ENCODE data around the gene ATRN.
A peak's percentile ranks its signal among the peaks of the same experiment; 100 is the strongest.
"Not testable (repeated sequence)": the region's sequence is repeated elsewhere in the genome, so short reads cannot be mapped to it uniquely, and the experiment has no call there.

Gene ATRN

DNA sequence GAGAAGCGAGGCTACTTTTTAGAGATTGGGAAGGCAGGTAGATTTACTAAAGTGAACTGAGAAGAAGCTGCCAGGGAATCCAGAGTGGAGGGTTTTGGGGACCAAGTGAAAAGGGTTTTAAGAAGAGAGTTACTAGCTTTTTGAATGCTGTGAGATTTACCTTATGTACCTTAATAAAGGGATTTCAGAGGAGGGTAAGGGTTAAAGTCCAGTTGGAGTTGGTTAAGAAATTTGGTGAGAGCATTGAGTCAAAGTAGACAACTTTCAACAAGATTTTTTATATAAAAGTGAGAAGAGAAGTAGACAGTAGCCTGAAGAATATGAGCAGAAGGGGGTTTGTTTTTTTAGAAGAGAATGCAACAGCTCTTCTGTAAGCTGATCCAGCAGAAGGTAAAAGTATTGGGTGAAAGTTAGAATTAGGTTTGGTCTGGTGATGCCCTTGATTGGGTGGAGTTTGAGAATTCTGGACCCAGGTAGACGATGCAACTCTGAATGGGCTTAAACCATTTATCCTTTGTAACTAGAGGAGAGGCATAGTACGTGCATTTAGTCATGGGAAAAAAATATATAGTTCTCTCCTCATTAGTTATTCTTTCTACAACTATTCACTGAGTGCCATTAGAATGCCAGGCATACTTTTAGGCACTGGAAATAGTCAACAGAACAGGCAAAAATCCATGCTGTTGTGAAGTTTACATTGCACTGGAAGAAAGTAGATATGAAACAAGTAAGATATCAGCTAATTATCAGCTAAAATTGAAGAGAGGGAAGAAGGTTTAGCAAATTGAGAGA, 44.8 kb downstream of the ATRN start:
- DNase-seq (ENCODE audit: low spot score), result no peak

GRCh38 chr20:3521852-3522740, 51.3 kb downstream of the ATRN start:
- no peak for DNase-seq (ENCODE audit: low spot score)

- DNase-seq (ENCODE audit: low spot score), result not testable (repeated sequence)
Measured at GRCh38 chr20:3524696-3525095, 53.9 kb downstream of the ATRN start.

- no peak for DNase-seq (ENCODE audit: low spot score)
Measured at GRCh38 chr20:3532089-3532615, 61.3 kb downstream of the ATRN start.

DNA sequence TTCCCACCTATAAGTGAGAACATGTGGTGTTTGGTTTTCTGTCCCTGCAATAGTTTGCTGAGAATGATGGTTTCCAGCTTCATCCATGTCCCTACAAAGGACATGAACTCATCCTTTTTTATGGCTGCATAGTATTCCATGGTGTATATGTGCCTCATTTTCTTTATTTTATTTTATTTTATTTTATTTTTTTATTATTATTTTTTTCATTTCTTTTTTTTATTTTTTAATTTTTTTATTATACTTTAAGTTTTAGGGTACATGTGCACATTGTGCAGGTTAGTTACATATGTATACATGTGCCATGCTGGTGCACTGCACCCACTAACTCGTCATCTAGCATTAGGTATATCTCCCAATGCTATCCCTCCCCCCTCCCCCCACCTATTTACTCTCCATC, 66.9 kb downstream of the ATRN start:
- DNase-seq (ENCODE audit: low spot score), result not testable (repeated sequence)

DNA sequence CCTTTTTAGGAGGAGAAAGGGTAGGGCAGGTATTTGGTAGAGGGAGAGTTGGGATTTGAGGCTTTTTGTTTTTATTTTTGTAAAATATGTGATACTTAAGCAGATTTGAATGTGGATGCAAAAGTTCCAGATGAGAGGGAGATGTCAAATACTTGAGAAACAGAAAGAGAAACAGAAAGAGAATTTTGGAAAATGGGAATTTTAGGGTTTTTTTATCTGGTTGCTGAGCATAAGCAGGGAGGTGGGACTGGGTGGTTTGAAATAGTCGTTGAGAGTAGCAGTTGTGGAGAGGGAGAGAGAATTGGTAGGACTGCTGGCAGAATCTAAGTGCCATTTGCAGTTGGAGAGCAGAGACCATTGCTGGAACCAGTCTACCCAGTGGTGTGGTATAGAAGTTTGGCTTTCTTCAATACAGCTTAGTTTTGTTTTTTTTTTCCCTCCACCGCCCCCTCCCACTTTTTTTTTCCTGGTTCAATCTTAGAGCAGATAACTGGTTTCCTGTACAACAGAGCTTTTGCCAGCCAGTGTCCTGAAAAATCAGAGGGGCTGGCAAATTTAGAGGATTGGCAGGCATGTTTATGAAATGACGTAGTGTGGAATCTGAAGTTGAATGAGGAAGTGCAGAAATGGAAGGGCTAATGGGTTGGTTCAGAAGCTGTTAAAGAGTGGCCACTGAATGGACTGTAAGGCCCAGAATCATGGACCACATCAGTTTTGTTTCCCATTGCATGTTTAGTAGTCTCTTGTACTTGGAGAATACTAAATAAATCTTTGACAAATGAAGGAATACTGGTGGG, 68.7 kb downstream of the ATRN start:
- DNase-seq (ENCODE audit: low spot score), result no peak

- no peak for DNase-seq (ENCODE audit: low spot score)
Measured at GRCh38 chr20:3541887-3542721, 71.3 kb downstream of the ATRN start.

- DNase-seq (ENCODE audit: low spot score), result no peak
Measured at GRCh38 chr20:3543901-3544507, 73.2 kb downstream of the ATRN start.

DNA sequence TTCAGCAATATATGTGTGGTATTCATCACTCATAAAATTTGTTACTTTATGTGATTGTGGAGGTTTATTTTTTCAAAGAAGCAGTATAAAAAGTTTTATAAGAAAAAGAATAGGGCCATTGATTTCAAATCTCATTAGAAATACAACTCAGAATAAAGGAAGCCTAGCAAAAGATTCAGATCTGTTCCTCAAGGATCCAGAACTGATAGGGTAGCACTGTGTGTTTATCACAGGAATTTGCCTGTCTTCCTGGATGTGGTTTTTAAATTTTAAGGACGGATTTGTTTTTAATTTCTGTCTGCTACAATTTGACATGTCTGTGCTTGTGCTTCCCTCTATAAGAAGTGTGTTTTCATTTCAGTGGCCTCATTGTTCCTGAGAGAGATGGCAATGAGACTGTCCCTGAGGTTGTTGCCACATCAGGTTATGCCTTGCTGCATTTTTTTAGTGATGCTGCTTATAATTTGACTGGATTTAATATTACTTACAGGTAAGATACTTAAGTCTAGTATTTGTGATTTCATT, 74.6 kb downstream of the ATRN start:
- no peak for DNase-seq (ENCODE audit: low spot score)

DNA sequence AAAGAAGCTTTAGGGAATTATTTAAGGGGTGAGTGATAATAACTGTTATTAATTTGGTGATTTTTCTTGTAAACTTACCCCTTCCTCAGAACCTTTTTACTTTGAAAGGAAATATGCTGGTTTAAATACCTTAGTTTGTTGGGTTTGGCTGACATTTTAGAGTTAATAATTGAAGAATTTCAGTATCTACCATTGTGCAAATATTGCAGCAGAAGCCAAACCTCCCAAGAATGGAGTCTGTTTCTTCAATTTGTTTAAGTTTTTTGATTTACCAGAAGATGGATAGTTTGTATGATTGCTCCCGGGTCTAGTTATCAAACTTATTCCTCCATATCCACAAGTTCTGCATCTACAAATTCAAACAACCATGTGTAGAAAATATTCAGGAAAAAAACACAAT, 77.1 kb downstream of the ATRN start:
- DNase-seq (ENCODE audit: low spot score), result peak; percentile 19

DNA sequence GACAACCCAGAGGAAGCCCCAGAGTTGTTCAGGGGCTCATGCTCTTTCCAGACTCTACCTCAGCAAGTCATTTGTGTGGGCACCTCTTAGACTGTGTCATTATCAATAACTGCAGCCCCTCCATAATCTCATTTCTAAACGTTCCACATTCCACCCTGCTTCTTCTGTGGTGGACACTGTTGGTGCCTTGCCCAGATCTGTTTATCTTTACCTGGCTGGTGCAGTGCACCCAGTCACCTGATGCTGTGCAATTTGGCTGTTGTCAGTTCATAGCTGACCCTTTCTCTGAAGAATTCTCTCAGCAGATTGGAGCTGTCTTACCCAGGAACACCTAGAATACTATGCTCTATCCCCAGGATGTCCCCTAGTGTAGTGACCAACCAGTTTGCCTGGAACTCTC, 80.0 kb downstream of the ATRN start:
- no peak for DNase-seq (ENCODE audit: low spot score)

DNA sequence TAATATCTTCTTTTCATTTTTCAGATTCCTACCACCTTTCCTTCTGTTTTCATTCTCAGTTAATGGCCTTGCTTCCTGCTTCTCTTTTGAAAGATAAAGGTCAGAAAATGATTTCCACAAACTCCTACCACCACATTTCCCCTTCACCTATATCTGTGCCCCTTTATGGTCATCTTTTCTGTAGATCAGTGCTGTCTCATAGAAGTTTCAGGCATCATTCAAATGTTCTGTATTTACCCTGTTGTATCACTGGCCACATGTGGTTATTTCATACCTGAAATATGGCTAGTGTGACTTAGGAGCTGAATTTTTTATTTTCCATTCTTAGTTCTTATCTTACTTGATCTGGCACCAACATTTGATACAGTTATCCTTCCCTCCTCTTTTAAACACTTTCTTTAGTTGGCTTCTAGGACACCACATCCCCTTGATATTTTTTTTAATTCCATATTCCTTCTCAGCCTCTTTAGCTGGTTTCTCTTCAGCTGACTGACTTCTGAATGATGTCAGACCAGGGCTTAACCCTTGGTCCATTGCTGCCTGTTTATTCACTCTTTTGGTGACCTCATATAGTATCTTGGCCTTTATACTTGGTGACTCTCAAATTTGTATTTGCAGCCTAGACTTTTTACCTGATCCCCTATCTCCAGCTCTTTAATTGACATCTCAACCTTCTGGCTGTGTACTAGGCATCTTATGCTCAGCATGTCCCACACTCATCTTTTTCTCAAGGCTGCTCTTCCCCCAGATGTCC, 81.0 kb downstream of the ATRN start:
- no peak for DNase-seq (ENCODE audit: low spot score)

GRCh38 chr20:3553663-3554062, 82.8 kb downstream of the ATRN start:
- no peak for DNase-seq (ENCODE audit: low spot score)

GRCh38 chr20:3557237-3557785, 86.5 kb downstream of the ATRN start:
- no peak for DNase-seq (ENCODE audit: low spot score)

- no peak for DNase-seq (ENCODE audit: low spot score)
Measured at GRCh38 chr20:3559231-3559630, 88.4 kb downstream of the ATRN start.

- DNase-seq (ENCODE audit: low spot score), result no peak
Measured at GRCh38 chr20:3559637-3560036, 88.8 kb downstream of the ATRN start.

DNA sequence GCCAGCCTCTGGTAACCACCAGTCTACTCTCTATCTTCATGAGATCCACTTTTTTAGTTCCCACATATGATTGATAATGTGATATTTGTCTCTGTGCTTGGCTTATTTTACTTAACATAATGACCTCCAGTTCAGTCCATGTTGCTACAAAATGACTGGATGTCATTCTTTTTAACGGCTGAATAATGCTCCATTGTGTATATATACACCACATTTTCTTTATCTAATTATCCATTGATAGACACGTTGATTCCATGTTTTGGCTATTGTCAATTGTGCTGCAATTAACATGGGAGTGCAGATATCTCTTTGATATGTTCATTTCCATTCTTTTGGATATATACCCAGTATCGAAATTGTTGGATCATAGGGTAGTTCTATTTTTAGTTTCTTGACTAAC, 89.3 kb downstream of the ATRN start:
- DNase-seq (ENCODE audit: low spot score), result no peak

GRCh38 chr20:3560578-3560977, 89.8 kb downstream of the ATRN start:
- no peak for DNase-seq (ENCODE audit: low spot score)

GRCh38 chr20:3563133-3563532, 92.3 kb downstream of the ATRN start:
- DNase-seq (ENCODE audit: low spot score), result no peak

Data from HuH-7.5 (cell line).